Upper lobe of left lung (tissue), 6 donors: Measurements from ENCODE around the gene ZBTB8A. TPM values are rescaled to one million over a fixed set of nuclear protein-coding genes. Genes with fewer than 3 reads are reported as not detected.

ENCODE experiments used
- ATAC-seq, 2 donors: fragments of 200-7000 bp; cut with Tn5 transposase; one replicate each; pipeline ENCODE4 v1.9.1; 2022; ENCODE audit warnings: mild to moderate bottlenecking in 2 of 2, moderate library complexity in 2 of 2; ENCODE audit not compliant: low FRiP score in 2 of 2
- DNase-seq, 2 donors: peaks; one replicate each; pipeline ENCODE4 v3.0.0-alpha.2; 2019 to 2020
- H3K27ac ChIP-seq, 4 donors: fragments of 200-600 bp; sonication (generic); one replicate each; pipeline ENCODE4 v1.5.1; 2016 to 2019
- H3K27me3 ChIP-seq, 4 donors: fragments of 200-600 bp; sonication (generic); one replicate each; pipeline ENCODE4 v1.5.1; 2017 to 2019
- H3K36me3 ChIP-seq, 4 donors: fragments of 200-600 bp; sonication (generic); one replicate each; pipeline ENCODE4 v1.5.1; 2016 to 2019
- H3K4me1 ChIP-seq, 4 donors: fragments of 200-600 bp; sonication (generic); one replicate each; pipeline ENCODE4 v1.5.1; 2018 to 2019
- H3K4me3 ChIP-seq, 4 donors: fragments of 200-600 bp; sonication (generic); one replicate each; pipeline ENCODE4 v1.5.1; 2017 to 2019; ENCODE audit warnings: mild to moderate bottlenecking in 2 of 4, moderate library complexity in 1 of 4
- H3K9me3 ChIP-seq, 4 donors: fragments of 200-600 bp; sonication (generic); one replicate each; pipeline ENCODE4 v1.5.1; 2018 to 2019
- CTCF ChIP-seq, 6 experiments: fragments of 450-650 bp in 4 of 6; fragments of 200-600 bp in 2 of 6; sonication (generic) in 2 of 6; IDR thresholded peaks; one replicate each; pipeline ENCODE4 v1.5.1; 2016 to 2019; ENCODE audit warnings: antibody characterized with exemption in 6 of 6
- EP300 ChIP-seq, 4 donors: sonication (generic); formaldehyde crosslinking; IDR thresholded peaks; one replicate each; pipeline ENCODE4 v1.5.1; 2017; ENCODE audit warnings: antibody characterized with exemption in 4 of 4, control low read depth in 2 of 4
- POLR2A ChIP-seq, 4 donors: fragments of 450-650 bp; IDR thresholded peaks; one replicate each; pipeline ENCODE4 v1.5.1; 2016 to 2017; ENCODE audit warnings: antibody characterized with exemption in 4 of 4, mild to moderate bottlenecking in 2 of 4
- POLR2AphosphoS5 ChIP-seq, 2 donors: sonication (generic); formaldehyde crosslinking; IDR thresholded peaks; one replicate each; pipeline ENCODE4 v1.5.1; 2017; ENCODE audit warnings: antibody characterized with exemption in 2 of 2
- WGBS, 2 donors: methylation state at CpG; one replicate each; pipeline ENCODE4 v1.1.5; 2017 to 2018; 5-methylcytosine and 5-hydroxymethylcytosine counted together
- total RNA-seq, 6 donors: library from RNA; depleted of rRNA in 4 of 6; stranded (reverse); fragments of >200 nt in 4 of 6; gene quantifications; one replicate each; pipeline versions ENCODE4 v1.1.0 to v1.2.1, GENCODE V29; 2016 to 2021
- donor health status: DM: no; HTN: no; CAD: no; lungs with moderate emphysema.
- donor health status: DM: no; HTN: yes; CAD: no; lungs with severe emphysema.

ZBTB8A gene
- total RNA-seq, 6 donors from 2014 or later: 5.1 to 12.0 (median 6.4) TPM

DNA sequence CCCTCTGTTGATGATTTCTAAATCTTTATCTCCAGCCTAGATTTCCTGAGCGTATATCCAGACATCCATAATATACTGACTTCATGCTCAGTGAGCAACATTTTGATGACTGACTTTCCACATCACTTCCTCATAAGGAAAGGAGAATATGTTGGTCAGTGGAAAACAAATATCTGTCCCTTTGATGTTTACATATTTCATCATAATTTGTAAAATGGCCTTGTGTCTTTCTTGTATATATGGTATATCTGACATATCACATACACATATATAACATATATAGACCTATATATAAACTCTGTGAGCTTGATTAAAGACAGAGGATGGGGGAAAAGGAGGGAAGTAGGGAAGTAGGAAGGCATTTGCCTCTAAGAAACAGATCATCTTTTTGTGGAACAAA lies 18.6 kb downstream of the ZBTB8A start:
- peaks cover 0 to 40% (median 7%) of the 10 kb centered on the region in 4 donors for H3K36me3 ChIP-seq
- no peak for ATAC-seq
- H3K27ac ChIP-seq: no peak overlapping the region
- no peak for DNase-seq
- 84 to 96% methylated on average over 1 of the region's 1 CpG for WGBS, 2 donors
- no peak for TF ChIP-seq EP300 (IDR thresholded peaks at IDR 0.05)
- TF ChIP-seq CTCF (IDR thresholded peaks at IDR 0.05): no peak
- no peak for TF ChIP-seq POLR2A (IDR thresholded peaks at IDR 0.05)
- no peak for TF ChIP-seq POLR2AphosphoS5 (IDR thresholded peaks at IDR 0.05)
- H3K4me3 ChIP-seq: no peak overlapping the region
- H3K27me3 ChIP-seq: no peaks in the 10 kb centered on the region
- H3K9me3 ChIP-seq: no peaks in the 10 kb centered on the region
- H3K4me1 ChIP-seq: no peaks in the 10 kb centered on the region

- DNase-seq (no peak), ATAC-seq (no peak)
- TF ChIP-seq POLR2A (IDR thresholded peaks at IDR 0.05): no peak
- no peak for TF ChIP-seq CTCF (IDR thresholded peaks at IDR 0.05)
- no peak for TF ChIP-seq EP300 (IDR thresholded peaks at IDR 0.05)
- no peak for TF ChIP-seq POLR2AphosphoS5 (IDR thresholded peaks at IDR 0.05)
- WGBS, 2 donors: 51 to 56% methylated on average over 2 of the region's 2 CpGs
- Histone ChIP-seq H3K36me3 (peaks cover 0 to 7% (median 0%) of the 10 kb centered on the region in 4 donors), H3K27me3 (no peaks in the 10 kb centered on the region), H3K9me3 (no peaks in the 10 kb centered on the region), H3K4me1 (no peaks in the 10 kb centered on the region), H3K4me3 (no peak overlapping the region), H3K27ac (no peak overlapping the region)
Measured at GRCh38 chr1:32568929-32569328, 29.7 kb downstream of the ZBTB8A start.

DNA sequence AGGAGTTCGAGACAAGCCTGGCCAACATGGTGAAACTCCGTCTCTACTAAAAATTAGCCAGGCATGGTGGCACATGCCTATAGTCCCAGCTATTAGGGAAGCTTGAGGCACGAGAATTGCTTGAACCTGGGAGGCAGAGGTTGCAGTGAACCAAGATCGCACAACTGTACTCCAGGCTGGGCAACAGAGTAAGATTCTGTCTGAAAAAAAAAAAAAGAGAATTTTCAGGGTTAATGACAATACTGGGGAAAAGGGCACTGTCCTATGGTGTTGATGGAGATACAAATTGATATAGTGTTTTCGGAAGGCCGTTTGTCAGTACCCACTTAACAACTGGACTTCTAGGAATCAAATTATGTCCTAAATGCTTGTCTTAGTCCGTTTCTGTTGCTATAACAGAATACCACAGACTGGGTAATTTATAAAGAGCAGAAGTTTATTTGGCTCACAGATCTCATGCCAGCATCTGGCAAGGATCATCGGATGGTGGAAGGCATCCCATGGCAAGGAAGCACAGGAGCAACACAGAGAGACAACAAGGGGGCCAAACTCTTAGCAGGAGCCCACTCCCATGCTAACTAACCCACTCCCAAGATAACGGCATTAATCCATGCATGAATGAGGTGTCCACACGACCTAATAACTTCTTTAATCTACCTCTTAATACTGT lies 41.3 kb downstream of the ZBTB8A start:
- 87 to 89% methylated on average over 10 of the region's 10 CpGs for WGBS, 2 donors
- Histone ChIP-seq H3K36me3 (no peaks in the 10 kb centered on the region), H3K4me1 (no peaks in the 10 kb centered on the region), H3K27ac (no peak overlapping the region), H3K27me3 (no peaks in the 10 kb centered on the region), H3K4me3 (no peak overlapping the region), H3K9me3 (no peaks in the 10 kb centered on the region)
- DNase-seq (no peak), ATAC-seq (no peak)
- TF ChIP-seq POLR2A (IDR thresholded peaks at IDR 0.05) (no peak), POLR2AphosphoS5 (IDR thresholded peaks at IDR 0.05) (no peak), EP300 (IDR thresholded peaks at IDR 0.05) (no peak), CTCF (IDR thresholded peaks at IDR 0.05) (no peak)

- H3K36me3 ChIP-seq: peaks cover 4 to 58% (median 6%) of the 10 kb centered on the region in 4 donors
- WGBS, 2 donors: 94 to 96% methylated on average over 9 of the region's 9 CpGs
- ATAC-seq (no peak), DNase-seq (no peak)
- H3K4me1 ChIP-seq: no peaks in the 10 kb centered on the region
- no peaks in the 10 kb centered on the region for H3K27me3 ChIP-seq
- no peaks in the 10 kb centered on the region for H3K9me3 ChIP-seq
- TF ChIP-seq POLR2A (IDR thresholded peaks at IDR 0.05) (no peak), CTCF (IDR thresholded peaks at IDR 0.05) (no peak), POLR2AphosphoS5 (IDR thresholded peaks at IDR 0.05) (no peak), EP300 (IDR thresholded peaks at IDR 0.05) (no peak)
- no peak overlapping the region for H3K4me3 ChIP-seq
- H3K27ac ChIP-seq: no peak overlapping the region
Measured at GRCh38 chr1:32592943-32593342, 53.7 kb downstream of the ZBTB8A start.

DNA sequence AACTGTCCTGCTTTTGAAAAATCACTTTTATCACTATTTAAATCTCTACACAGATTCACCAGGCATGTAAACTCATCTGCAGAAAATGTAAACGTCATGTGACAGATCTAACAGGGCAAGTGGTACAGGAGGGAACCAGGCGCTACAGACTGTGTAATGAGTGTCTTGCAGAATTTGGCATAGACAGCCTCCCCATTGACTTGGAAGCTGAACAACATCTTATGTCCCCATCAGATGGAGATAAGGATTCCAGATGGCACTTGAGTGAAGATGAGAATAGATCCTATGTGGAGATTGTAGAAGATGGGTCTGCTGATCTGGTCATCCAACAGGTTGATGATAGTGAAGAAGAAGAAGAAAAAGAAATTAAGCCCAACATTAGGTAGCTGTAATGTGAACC lies 60.8 kb downstream of the ZBTB8A start:
- DNase-seq (no peak), ATAC-seq (no peak)
- peaks cover 0 to 46% (median 1%) of the 10 kb centered on the region in 4 donors for H3K36me3 ChIP-seq
- TF ChIP-seq POLR2A (IDR thresholded peaks at IDR 0.05) (no peak), CTCF (IDR thresholded peaks at IDR 0.05) (no peak), POLR2AphosphoS5 (IDR thresholded peaks at IDR 0.05) (no peak), EP300 (IDR thresholded peaks at IDR 0.05) (no peak)
- 80 to 85% methylated on average over 2 of the region's 2 CpGs for WGBS, 2 donors
- H3K9me3 ChIP-seq: no peaks in the 10 kb centered on the region
- H3K27ac ChIP-seq: no peak overlapping the region
- no peak overlapping the region for H3K4me3 ChIP-seq
- no peaks in the 10 kb centered on the region for H3K4me1 ChIP-seq
- no peaks in the 10 kb centered on the region for H3K27me3 ChIP-seq
